OCI-LY3 (cell line): Measurements from ENCODE around the gene L3MBTL3.

Experiments used
- H2AFZ ChIP-seq: fragments of 200-600, 300-600 bp; shearing (Covaris generic); 2 replicates; pipeline ENCODE4 v1.6.0; 2014; ENCODE audit warnings: antibody characterized with exemption, low read depth, low read length
- H3K27ac ChIP-seq: fragments of 200-600, 300-600 bp; sonication (generic); 2 replicates; pipeline ENCODE4 v1.5.1; 2014; ENCODE audit warnings: mild to moderate bottlenecking, low read length, moderate library complexity, mixed read lengths
- H3K27me3 ChIP-seq: fragments of 200-600, 300-600 bp; sonication (generic); 2 replicates; pipeline ENCODE4 v1.6.1; 2014; ENCODE audit warnings: low read depth, low read length, mixed read lengths
- H3K36me3 ChIP-seq: fragments of 200-600, 300-600 bp; sonication (generic); replicated peaks from 2 replicates; pipeline ENCODE3; 2014; ENCODE audit warnings: low read depth, low read length, mixed read lengths
- H3K4me1 ChIP-seq: fragments of 300-600, 200-600 bp; sonication (generic); 2 replicates; pipeline ENCODE4 v1.6.1; 2014; ENCODE audit warnings: low read length, mixed read lengths
- H3K4me2 ChIP-seq: fragments of 200-600, 300-600 bp; sonication (generic); 2 replicates; pipeline ENCODE4 v1.6.1; 2014; ENCODE audit warnings: low read length, mixed read lengths
- H3K4me3 ChIP-seq: fragments of 300-600, 200-600 bp; sonication (generic); 2 replicates; pipeline ENCODE4 v1.5.1; 2014; ENCODE audit warnings: antibody characterized with exemption, mild to moderate bottlenecking, low read length, moderate library complexity
- H3K79me2 ChIP-seq: fragments of 300-600, 200-600 bp; shearing (Covaris generic); 2 replicates; pipeline ENCODE4 v1.6.1; 2014; ENCODE audit warnings: mild to moderate bottlenecking, low read length, mixed read lengths
- H3K9ac ChIP-seq: fragments of 300-600, 200-600 bp; shearing (Covaris generic); 2 replicates; pipeline ENCODE4 v1.6.0; 2014; ENCODE audit warnings: mild to moderate bottlenecking, low read length, moderate library complexity
- H3K9me3 ChIP-seq: fragments of 200-600, 300-600 bp; shearing (Covaris generic); 2 replicates; pipeline ENCODE4 v1.6.1; 2014; ENCODE audit warnings: low read length, mixed read lengths; ENCODE audit not compliant: insufficient read depth
- H4K20me1 ChIP-seq: fragments of 200-600, 300-600 bp; sonication (generic); 2 replicates; pipeline ENCODE4 v1.6.1; 2016; ENCODE audit warnings: low read length, mixed read lengths; ENCODE audit not compliant: insufficient read depth
- EZH2phosphoT487 ChIP-seq: fragments of 200-600 bp; shearing (Covaris generic); IDR thresholded peaks from 2 replicates; pipeline ENCODE4 v1.6.1; 2018; ENCODE audit warnings: antibody characterized with exemption, mixed run types, low read depth
- TF ChIP-seq, protein P1 (sequence below): fragments of 200-600, 300-600 bp; sonication (generic); IDR thresholded peaks from 2 replicates; pipeline ENCODE4 v1.5.1; 2014; ENCODE audit warnings: antibody characterized with exemption, low read length, low read depth

The L3MBTL3 gene

DNA sequence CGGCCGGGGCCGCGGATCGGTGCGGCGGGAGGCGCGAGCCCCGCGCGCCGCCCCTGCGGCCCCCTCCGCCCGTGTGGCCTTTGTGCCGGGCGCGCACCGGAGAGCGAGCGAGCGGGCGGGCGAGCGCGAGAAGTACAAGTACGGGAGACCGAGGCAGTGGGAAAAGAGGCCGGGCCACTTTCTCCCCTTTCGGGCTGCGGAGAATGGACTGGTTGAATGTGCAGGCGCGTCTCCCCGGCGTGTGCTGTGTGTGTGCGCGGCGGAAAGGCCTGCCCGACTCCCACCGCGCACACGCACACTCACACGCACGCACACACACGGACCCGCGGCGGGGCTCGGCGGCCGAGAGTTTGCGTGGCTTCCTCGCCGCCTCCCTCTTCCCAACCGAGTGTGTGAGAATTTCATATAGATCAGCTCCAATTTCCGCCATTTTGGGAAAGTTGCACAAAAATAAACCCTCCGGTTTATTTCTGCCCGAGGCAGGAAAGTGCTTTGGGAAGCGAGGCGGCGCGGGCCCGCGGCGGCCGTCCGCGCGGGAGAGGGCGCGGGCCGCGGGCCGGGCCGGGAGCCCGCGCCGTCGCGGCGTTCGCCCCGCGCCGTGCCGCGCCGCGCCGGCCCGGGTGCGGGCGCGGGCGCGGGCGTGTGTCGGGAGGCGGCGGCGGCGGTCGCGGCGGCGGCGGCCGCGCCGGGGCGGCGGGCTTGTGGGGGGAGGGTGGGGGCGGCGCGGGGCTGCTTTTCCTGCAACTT, 1.1 kb downstream of the L3MBTL3 start:
- Histone ChIP-seq H3K79me2 (peaks cover 4% of the 10 kb centered on the region; the same call in 1 of the 2 replicates), H2AFZ (peak overlapping the region; percentile 94), H3K27ac (peak overlapping the region; percentile 42), H3K4me2 (peak overlapping the region; percentile 63), H3K27me3 (no peaks in the 10 kb centered on the region), H4K20me1 (no peaks in the 10 kb centered on the region), H3K4me3 (peak overlapping the region; percentile 86), H3K9ac (peak overlapping the region; percentile 82), H3K9me3 (no peaks in the 10 kb centered on the region), H3K36me3 (no peaks in the 10 kb centered on the region), H3K4me1 (peaks cover 9% of the 10 kb centered on the region)
- TF ChIP-seq EZH2phosphoT487: no peak
- TF ChIP-seq, protein P1, sequence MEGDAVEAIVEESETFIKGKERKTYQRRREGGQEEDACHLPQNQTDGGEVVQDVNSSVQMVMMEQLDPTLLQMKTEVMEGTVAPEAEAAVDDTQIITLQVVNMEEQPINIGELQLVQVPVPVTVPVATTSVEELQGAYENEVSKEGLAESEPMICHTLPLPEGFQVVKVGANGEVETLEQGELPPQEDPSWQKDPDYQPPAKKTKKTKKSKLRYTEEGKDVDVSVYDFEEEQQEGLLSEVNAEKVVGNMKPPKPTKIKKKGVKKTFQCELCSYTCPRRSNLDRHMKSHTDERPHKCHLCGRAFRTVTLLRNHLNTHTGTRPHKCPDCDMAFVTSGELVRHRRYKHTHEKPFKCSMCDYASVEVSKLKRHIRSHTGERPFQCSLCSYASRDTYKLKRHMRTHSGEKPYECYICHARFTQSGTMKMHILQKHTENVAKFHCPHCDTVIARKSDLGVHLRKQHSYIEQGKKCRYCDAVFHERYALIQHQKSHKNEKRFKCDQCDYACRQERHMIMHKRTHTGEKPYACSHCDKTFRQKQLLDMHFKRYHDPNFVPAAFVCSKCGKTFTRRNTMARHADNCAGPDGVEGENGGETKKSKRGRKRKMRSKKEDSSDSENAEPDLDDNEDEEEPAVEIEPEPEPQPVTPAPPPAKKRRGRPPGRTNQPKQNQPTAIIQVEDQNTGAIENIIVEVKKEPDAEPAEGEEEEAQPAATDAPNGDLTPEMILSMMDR: no peak

DNA sequence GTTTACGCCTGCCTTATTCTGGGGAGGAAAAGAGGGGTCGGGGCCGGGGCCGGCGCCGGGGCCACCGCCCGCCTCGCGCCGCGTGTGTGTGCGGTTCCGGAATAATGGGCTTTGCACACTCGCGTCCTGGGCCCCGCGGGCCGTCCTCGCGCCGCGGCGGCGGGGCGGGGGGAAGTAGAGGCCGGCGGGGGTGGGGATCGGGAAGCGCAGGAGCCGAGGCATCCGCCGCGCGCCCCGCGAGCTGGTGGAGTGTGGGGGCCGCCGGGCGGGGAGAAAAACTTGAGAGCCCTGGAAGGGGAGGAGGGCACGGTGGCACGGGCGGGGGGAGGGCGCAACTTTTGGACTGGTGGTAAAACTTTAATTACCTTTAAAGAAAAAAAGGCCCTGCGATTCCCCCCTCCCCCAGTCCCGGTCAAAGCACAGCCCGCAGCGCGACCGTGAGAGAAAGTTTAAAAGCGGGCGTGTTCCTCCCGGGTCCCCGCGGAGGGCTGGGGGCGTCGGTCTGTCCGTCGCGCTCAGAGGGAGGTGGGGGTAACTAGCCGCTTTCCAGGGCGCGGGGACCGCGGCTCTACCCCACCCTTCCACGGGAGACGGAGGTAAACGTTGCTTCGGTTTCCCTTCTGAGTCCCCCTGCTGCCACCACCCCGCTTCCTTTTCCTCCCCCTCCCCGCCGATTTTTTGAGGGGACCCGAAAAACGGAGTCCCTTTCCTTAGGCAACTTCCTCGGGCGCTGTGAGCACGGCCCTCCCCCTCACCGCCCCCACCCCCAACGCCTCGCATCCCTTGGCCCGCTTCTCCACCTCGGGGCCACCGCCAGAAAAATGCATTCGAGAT, 1.9 kb downstream of the L3MBTL3 start:
- no peaks in the 10 kb centered on the region for H3K9me3 ChIP-seq
- no peaks in the 10 kb centered on the region for H3K27me3 ChIP-seq
- peak overlapping the region; percentile 80 for H3K4me2 ChIP-seq
- peaks cover 4% of the 10 kb centered on the region; the same call in 1 of the 2 replicates for H3K79me2 ChIP-seq
- peaks cover 9% of the 10 kb centered on the region for H3K4me1 ChIP-seq
- H3K27ac ChIP-seq: peak overlapping the region; percentile 68
- H4K20me1 ChIP-seq: no peaks in the 10 kb centered on the region
- TF ChIP-seq, protein P1: no peak
- no peak for TF ChIP-seq EZH2phosphoT487
- no peaks in the 10 kb centered on the region for H3K36me3 ChIP-seq
- H3K9ac ChIP-seq: peak overlapping the region; percentile 75
- H2AFZ ChIP-seq: peak overlapping the region; percentile 71
- H3K4me3 ChIP-seq: peak overlapping the region; percentile 86

DNA sequence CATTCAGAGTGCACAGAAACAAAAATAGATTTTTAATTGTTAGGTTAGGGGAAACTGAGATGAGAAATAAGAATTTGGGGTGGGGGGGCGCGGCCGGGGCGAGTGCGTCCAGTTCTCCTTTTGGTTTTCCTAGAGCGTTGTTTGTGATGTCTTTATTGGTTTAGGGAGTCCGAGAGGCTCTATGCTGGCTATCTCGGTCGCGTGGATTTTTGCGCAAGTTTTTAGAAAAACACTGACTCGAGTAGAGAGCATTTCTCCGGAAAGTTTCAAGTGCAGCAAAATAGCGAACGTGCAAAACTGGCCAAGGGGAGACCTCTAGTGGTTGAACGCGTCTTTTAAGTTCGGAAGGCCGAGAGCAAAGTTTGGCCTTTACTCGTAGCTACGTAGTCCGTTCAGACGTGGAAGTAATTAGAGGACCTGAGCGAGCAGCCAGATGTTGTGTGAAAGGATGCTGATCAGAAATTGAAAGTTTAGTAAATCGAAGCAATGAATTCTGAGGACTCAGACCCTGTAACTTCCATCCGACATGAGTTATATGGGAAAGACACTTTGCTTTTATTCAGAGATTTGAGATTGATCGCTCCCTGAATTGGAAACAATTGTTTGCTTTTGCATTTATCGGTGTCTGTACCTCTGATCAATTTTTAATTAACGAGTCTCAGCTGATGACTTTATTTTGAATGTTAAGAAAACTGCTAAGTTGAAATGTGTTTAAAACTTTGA, 2.7 kb downstream of the L3MBTL3 start:
- Histone ChIP-seq H3K36me3 (no peaks in the 10 kb centered on the region), H3K9ac (peak overlapping the region; percentile 75), H3K4me1 (peaks cover 9% of the 10 kb centered on the region), H3K27ac (peak overlapping the region; percentile 68), H2AFZ (peak overlapping the region; percentile 71), H3K27me3 (no peaks in the 10 kb centered on the region), H3K4me3 (peak overlapping the region; percentile 86), H3K4me2 (peak overlapping the region; percentile 80), H3K9me3 (no peaks in the 10 kb centered on the region), H3K79me2 (peaks cover 4% of the 10 kb centered on the region; the same call in 1 of the 2 replicates), H4K20me1 (no peaks in the 10 kb centered on the region)
- no peak for TF ChIP-seq EZH2phosphoT487
- TF ChIP-seq, protein P1: peak; percentile 67
